NT2/D1 (cell line): ENCODE measurements around the gene ATP1A2.

Experiments used
- DNase-seq: peaks from one replicate; pipeline ENCODE4 v3.0.0-alpha.2; 2011; ENCODE audit warnings: low read depth, low spot score
- H3K27me3 ChIP-seq: 2 replicates; pipeline ENCODE4 v1.6.0; 2011; ENCODE audit warnings: mild to moderate bottlenecking; ENCODE audit not compliant: insufficient read length, insufficient read depth
- H3K36me3 ChIP-seq: 2 replicates; pipeline ENCODE4 v1.6.1; 2011; ENCODE audit warnings: mild to moderate bottlenecking, low read length, mixed read lengths; ENCODE audit not compliant: insufficient read depth, insufficient read length
- H3K4me1 ChIP-seq: 2 replicates; pipeline ENCODE4 v1.5.1; 2011; ENCODE audit not compliant: insufficient read depth, insufficient read length
- H3K4me3 ChIP-seq: 2 replicates; pipeline ENCODE4 v1.5.1; 2011; ENCODE audit warnings: low read depth; ENCODE audit not compliant: insufficient read length
- H3K9ac ChIP-seq: 2 replicates; pipeline ENCODE4 v1.6.0; 2011; ENCODE audit warnings: low read depth; ENCODE audit not compliant: insufficient read length
- H3K9me3 ChIP-seq: 2 replicates; pipeline ENCODE4 v1.5.1; 2011; ENCODE audit warnings: mild to moderate bottlenecking, low read length; ENCODE audit not compliant: insufficient read depth
- SUZ12 ChIP-seq: IDR thresholded peaks from 2 replicates; pipeline ENCODE4 v1.6.1; 2011; ENCODE audit not compliant: insufficient read length, insufficient read depth; ENCODE audit errors: extremely low read depth
- YY1 ChIP-seq: IDR thresholded peaks from 2 replicates; pipeline ENCODE4 v1.6.1; 2011; ENCODE audit not compliant: insufficient read length, insufficient read depth
- ZNF274 ChIP-seq: IDR thresholded peaks from 2 replicates; pipeline ENCODE4 v1.6.1; 2011; ENCODE audit warnings: mild to moderate bottlenecking, low read depth, low read length

ATP1A2 gene

DNA sequence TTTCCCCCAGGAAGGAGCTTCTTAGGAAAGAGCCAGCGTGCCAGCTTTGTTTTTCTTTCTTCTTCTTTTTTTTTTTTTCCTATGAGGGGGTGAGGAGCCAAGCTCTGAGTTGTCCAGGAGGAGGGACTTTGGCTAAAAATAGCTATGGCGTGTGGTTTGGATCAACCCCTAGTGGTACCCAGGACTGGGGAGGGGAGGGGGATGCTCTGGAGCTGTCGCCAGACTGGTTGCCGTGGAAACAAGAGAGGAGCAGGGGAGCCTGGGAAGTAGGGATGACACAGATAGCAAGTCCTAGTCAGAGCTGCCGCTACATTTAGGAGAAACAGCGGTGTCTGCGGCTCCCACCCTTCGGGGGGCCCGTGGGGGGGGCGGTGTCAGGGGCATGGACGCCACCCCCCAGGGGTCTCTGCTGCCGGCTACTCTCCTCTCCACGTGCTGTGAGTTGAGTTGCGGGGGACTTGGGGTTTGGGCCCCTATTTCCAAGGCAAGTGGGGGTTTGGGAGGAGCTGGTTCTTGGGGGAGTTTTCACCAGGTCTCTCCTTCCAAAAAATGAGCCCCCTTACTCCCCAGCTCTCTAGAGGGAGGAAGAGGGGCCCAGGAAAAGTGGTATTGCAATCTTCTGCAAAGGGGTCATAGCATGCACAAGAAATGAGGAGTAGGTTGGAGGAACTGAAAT, 34.2 kb upstream of the ATP1A2 start, which contains the start of gene KCNJ9:
Gene KCNJ9, plus strand, starts transcription at position 278 of the 676 bp plus-strand sequence. CDS start 2,493 bp downstream, outside the sequence.
- no peak within 1 kb of the TSS for H3K9ac ChIP-seq
- peaks cover 12% of the 10 kb centered on the region for H3K27me3 ChIP-seq
- no peaks in the 10 kb centered on the region for H3K9me3 ChIP-seq
- H3K4me3 ChIP-seq: no peak within 1 kb of the TSS
- TF ChIP-seq SUZ12 (no peak), ZNF274 (no peak), YY1 (no peak)
- peaks cover 5% of the 10 kb centered on the region for H3K4me1 ChIP-seq
- DNase-seq: no peak
- H3K36me3 ChIP-seq: peaks cover 6% of the 10 kb centered on the region

DNA sequence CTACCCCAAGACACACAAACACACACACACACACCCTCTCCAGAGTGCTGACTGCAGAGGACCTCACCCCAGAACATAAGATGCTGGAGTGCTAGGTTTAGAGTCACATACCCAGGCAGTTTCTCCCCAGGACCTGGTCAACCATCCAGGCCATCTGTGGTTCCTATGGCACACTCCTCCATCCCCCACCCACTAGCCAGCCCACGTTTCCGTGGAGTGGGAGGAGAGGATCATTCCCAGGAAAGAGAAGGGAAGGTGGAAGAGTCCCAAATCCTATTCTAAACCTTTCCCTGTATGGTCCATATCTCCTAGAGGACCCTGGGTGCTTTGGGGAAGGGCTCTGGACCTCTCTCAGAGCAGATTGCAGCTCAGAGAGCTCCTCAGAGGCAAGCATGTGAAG, 33.1 kb upstream of the ATP1A2 start:
- no peak for DNase-seq
- H3K4me3 ChIP-seq: no peak overlapping the region
- H3K9me3 ChIP-seq: no peaks in the 10 kb centered on the region
- no peak overlapping the region for H3K9ac ChIP-seq
- peaks cover 22% of the 10 kb centered on the region for H3K27me3 ChIP-seq
- H3K36me3 ChIP-seq: peaks cover 8% of the 10 kb centered on the region
- H3K4me1 ChIP-seq: peaks cover 5% of the 10 kb centered on the region
- TF ChIP-seq ZNF274: no peak
- TF ChIP-seq YY1: no peak
- no peak for TF ChIP-seq SUZ12

DNA sequence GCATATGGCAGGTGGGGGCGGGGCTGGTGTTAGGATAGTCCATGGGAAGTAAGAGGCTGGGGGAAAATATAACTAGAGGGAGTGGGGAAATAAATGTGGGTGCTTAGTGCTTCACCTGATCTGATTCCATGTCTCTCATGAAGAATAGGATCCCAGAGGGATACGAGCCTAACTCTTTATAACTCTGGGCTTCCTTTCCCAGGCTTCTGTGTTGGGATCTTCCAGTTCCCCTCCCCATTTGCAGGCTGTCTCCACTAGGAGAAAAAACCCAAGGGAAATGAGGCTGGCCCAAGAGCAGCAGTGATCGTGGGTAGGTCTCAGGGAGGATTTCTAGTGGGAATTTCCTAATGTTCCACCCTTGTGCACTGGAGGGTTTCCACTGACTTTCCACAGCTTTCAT, 32.6 kb upstream of the ATP1A2 start:
- H3K4me1 ChIP-seq: peaks cover 5% of the 10 kb centered on the region
- DNase-seq: no peak
- peaks cover 22% of the 10 kb centered on the region for H3K27me3 ChIP-seq
- no peaks in the 10 kb centered on the region for H3K9me3 ChIP-seq
- H3K4me3 ChIP-seq: no peak overlapping the region
- no peak overlapping the region for H3K9ac ChIP-seq
- TF ChIP-seq YY1 (no peak), ZNF274 (no peak), SUZ12 (no peak)
- peaks cover 8% of the 10 kb centered on the region for H3K36me3 ChIP-seq

DNA sequence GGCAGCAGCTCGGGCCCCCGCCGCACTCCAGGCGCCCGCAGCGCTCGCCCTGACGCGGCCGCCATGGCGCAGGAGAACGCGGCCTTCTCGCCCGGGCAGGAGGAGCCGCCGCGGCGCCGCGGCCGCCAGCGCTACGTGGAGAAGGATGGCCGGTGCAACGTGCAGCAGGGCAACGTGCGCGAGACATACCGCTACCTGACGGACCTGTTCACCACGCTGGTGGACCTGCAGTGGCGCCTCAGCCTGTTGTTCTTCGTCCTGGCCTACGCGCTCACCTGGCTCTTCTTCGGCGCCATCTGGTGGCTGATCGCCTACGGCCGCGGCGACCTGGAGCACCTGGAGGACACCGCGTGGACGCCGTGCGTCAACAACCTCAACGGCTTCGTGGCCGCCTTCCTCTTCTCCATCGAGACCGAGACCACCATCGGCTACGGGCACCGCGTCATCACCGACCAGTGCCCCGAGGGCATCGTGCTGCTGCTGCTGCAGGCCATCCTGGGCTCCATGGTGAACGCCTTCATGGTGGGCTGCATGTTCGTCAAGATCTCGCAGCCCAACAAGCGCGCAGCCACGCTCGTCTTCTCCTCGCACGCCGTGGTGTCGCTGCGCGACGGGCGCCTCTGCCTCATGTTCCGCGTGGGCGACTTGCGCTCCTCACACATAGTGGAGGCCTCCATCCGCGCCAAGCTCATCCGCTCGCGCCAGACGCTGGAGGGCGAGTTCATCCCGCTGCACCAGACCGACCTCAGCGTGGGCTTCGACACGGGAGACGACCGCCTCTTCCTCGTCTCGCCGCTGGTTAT, 31.4 kb upstream of the ATP1A2 start:
- Histone ChIP-seq H3K4me3 (no peak overlapping the region), H3K36me3 (peaks cover 11% of the 10 kb centered on the region), H3K27me3 (peaks cover 22% of the 10 kb centered on the region), H3K9ac (no peak overlapping the region), H3K4me1 (peaks cover 2% of the 10 kb centered on the region), H3K9me3 (no peaks in the 10 kb centered on the region)
- TF ChIP-seq SUZ12 (no peak), YY1 (no peak), ZNF274 (no peak)
- DNase-seq: no peak

DNA sequence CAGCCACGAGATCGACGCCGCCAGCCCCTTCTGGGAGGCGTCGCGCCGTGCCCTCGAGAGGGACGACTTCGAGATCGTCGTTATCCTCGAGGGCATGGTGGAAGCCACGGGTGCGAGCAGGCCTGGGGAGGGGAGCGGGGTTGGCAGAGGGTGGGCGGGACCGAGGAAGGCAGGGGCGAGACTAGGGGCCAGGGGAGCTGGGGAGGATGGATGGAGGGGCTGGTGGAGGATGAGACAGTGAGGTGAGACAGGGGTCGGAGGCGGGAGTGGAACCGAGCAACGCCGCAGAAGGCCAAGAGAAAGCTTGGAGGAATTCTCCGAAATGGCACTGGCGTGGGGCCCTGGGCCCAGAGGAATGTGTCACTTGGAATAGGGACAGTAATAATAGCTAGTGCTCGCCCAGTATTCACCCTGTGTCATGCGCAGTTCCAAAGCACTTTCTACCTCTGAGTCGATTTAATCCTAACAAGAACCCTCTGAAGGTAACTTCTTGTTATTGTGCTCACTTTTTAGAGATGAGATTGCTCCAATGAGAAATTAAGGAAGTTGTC, 30.7 kb upstream of the ATP1A2 start:
- no peak overlapping the region for H3K9ac ChIP-seq
- peaks cover 11% of the 10 kb centered on the region for H3K36me3 ChIP-seq
- H3K9me3 ChIP-seq: no peaks in the 10 kb centered on the region
- no peak overlapping the region for H3K4me3 ChIP-seq
- no peak for DNase-seq
- TF ChIP-seq ZNF274 (no peak), YY1 (no peak), SUZ12 (no peak)
- H3K4me1 ChIP-seq: peaks cover 2% of the 10 kb centered on the region
- peaks cover 22% of the 10 kb centered on the region for H3K27me3 ChIP-seq

DNA sequence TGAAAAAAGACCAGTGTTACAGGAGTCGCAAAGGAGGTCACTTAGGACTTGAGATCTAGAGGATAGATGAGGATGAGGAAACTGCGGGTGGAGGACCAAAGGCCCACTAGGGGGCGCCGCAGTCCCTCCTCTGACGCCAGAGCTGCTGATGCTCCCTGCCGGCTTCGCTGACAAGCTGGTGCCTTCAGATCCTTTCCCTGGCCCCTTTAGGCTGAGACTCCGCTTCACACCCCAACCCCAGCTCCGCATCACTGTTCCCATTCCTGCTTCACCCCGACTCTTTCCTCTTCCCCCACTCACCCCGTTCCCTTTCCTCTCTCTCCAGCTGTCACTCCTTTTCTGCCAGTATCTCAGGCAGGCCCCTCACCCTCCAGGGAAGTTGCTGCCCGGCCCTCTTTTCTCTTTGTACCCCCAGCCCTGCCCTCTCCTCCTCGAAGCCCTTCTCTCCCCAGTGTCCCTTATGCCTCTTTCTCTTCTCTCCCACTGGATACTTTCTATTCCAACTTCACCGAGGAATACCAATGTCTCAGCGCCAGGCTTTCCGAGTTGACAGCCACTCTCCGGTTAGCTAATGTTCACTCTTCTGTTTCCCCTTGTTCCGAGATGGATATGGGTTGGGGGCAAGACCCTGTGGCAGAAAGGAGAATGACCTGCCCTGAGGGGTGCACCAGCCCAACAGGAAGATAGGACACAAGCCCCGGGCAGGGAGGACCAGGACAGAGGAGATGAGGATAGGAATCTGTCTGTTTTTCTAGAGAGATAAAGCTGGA, 29.7 kb upstream of the ATP1A2 start:
- H3K27me3 ChIP-seq: peaks cover 15% of the 10 kb centered on the region
- TF ChIP-seq SUZ12: no peak
- TF ChIP-seq YY1: no peak
- TF ChIP-seq ZNF274: no peak
- H3K9ac ChIP-seq: peak overlapping the region; percentile 21
- H3K9me3 ChIP-seq: no peaks in the 10 kb centered on the region
- H3K36me3 ChIP-seq: peaks cover 20% of the 10 kb centered on the region
- H3K4me1 ChIP-seq: peaks cover 2% of the 10 kb centered on the region
- H3K4me3 ChIP-seq: no peak overlapping the region
- peak; percentile 90 for DNase-seq

DNA sequence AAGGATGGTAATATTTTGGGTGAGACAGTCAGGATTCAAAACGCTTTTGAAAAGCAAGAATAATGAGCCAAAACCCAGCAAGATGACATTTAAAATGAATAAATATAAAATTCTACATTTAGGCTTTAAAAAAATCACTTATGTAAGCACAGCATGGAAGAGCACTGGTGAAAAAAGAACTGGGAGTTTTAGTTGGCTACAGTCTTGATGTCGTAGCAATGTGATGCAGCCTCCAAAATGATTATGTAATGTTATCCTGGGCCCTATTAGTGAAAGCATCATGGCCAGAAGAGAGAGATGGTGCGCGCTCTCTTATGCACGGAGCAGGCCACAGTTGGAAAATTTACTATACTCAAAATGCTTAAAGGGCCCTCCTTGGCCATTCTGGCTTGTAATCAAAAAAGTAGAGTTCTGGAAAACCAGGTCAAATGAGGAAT, 29.1 kb upstream of the ATP1A2 start:
- Histone ChIP-seq H3K9ac (no peak overlapping the region), H3K36me3 (peaks cover 26% of the 10 kb centered on the region), H3K4me1 (peaks cover 2% of the 10 kb centered on the region), H3K9me3 (no peaks in the 10 kb centered on the region), H3K27me3 (peaks cover 14% of the 10 kb centered on the region), H3K4me3 (no peak overlapping the region)
- no peak for DNase-seq
- TF ChIP-seq SUZ12: no peak
- TF ChIP-seq ZNF274: no peak
- no peak for TF ChIP-seq YY1
